Endothelial cell of umbilical vein (primary cell): ENCODE results near the gene SPHK2. TPM values are rescaled to one million over a fixed set of nuclear protein-coding genes. Genes with fewer than 3 reads are reported as not detected.

Source experiments
- BruUV-seq: library from RNA; stranded (reverse); fragments of 400-500 nt; replicated peaks from 2 replicates; lab custom pipeline; 2021; lab: Mats Ljungman, UMichigan
- CTCF ChIA-PET: fragments of 300-600, 350-600 bp; sonication (Branson Sonifier 250); formaldehyde crosslinking; loops from one replicate; lab custom pipeline; 2021; ENCODE audit warnings: antibody characterized with exemption, inconsistent platforms; lab: Charles Lee
- POLR2A ChIA-PET: fragments of 300-600, 350-600 bp; sonication (Branson Sonifier 250); formaldehyde crosslinking; loops from one replicate; lab custom pipeline; 2021; ENCODE audit warnings: antibody characterized with exemption, inconsistent platforms; lab: Charles Lee
- DNase-seq: peaks from one replicate; pipeline ENCODE4 v3.0.0-alpha.2; 2011; ENCODE audit warnings: low read depth, low spot score
- FAIRE-seq: peaks from 2 replicates; lab custom pipeline; 2011; peaks lifted over from hg19 to GRCh38; lab: Jason Lieb, UNC
- H2AFZ ChIP-seq: 2 replicates; pipeline ENCODE4 v1.6.0; 2012; ENCODE audit warnings: low read depth, low read length, control low read depth, inconsistent platforms
- H3K27ac ChIP-seq: 2 replicates; pipeline ENCODE4 v1.5.1; 2011; ENCODE audit warnings: low read depth, mild to moderate bottlenecking, control low read depth, low read length, moderate library complexity; ENCODE audit not compliant: insufficient read depth
- H3K27me3 ChIP-seq, 2 experiments: 2 replicates each; pipeline versions ENCODE4 v1.6.0 to v1.6.1; 2011; ENCODE audit warnings: low read length in 2 of 2, mixed read lengths in 1 of 2; ENCODE audit not compliant: control insufficient read depth in 2 of 2, insufficient read depth in 2 of 2
- H3K36me3 ChIP-seq, 2 experiments: 2 replicates in 1 of 2; 3 replicates in 1 of 2; pipeline ENCODE4 v1.5.1; 2011; ENCODE audit warnings: low read length in 2 of 2, mild to moderate bottlenecking in 1 of 2, moderate library complexity in 1 of 2; ENCODE audit not compliant: control insufficient read depth in 2 of 2, insufficient read depth in 2 of 2; ENCODE audit errors: extremely low read depth in 1 of 2
- H3K4me1 ChIP-seq: 3 replicates; pipeline ENCODE4 v1.5.1; 2011; ENCODE audit warnings: mild to moderate bottlenecking, low read length; ENCODE audit not compliant: control insufficient read depth, insufficient read depth; ENCODE audit errors: extremely low read depth
- H3K4me2 ChIP-seq: 2 replicates; pipeline ENCODE4 v1.6.1; 2011; ENCODE audit warnings: low read length, control low read depth, mixed read lengths; ENCODE audit not compliant: insufficient read depth
- H3K4me3 ChIP-seq, 3 experiments: fragments of 200-600 bp in 1 of 3; sonication (generic), shearing (Covaris generic) in 1 of 3; replicated peaks in 1 of 3; 2 replicates each; pipeline ENCODE4 v1.5.1; 2011 to 2016; ENCODE audit warnings: control low read depth in 3 of 3, low read length in 3 of 3, mild to moderate bottlenecking in 2 of 3, inconsistent platforms in 1 of 3, low read depth in 1 of 3, moderate library complexity in 1 of 3; ENCODE audit not compliant: insufficient read depth in 1 of 3
- H3K79me2 ChIP-seq: 2 replicates; pipeline ENCODE4 v1.6.0; 2012; ENCODE audit warnings: low read length, inconsistent platforms; ENCODE audit not compliant: control insufficient read depth, insufficient read depth
- H3K9ac ChIP-seq: replicated peaks from 2 replicates; pipeline ENCODE3; 2011; ENCODE audit warnings: low read length, control low read depth; ENCODE audit not compliant: insufficient read depth; ENCODE audit errors: extremely low read depth
- H3K9me1 ChIP-seq: replicated peaks from 3 replicates; pipeline ENCODE4 v1.6.0; 2011; ENCODE audit warnings: mild to moderate bottlenecking, low read length; ENCODE audit not compliant: control insufficient read depth, insufficient read depth; ENCODE audit errors: extremely low read depth
- H3K9me3 ChIP-seq: replicated peaks from 2 replicates; pipeline ENCODE4 v1.5.1; 2012; ENCODE audit warnings: low read length, inconsistent platforms; ENCODE audit not compliant: control insufficient read depth, insufficient read depth
- H4K20me1 ChIP-seq: replicated peaks from 2 replicates; pipeline ENCODE3; 2011; ENCODE audit warnings: mild to moderate bottlenecking, low read length; ENCODE audit not compliant: control insufficient read depth, insufficient read depth; ENCODE audit errors: extremely low read depth
- EZH2 ChIP-seq: IDR thresholded peaks from 2 replicates; pipeline ENCODE4 v1.6.1; 2012; ENCODE audit warnings: borderline replicate concordance, low read depth, mild to moderate bottlenecking, moderate library complexity, low read length, inconsistent platforms; ENCODE audit not compliant: severe bottlenecking
- FOS ChIP-seq: IDR thresholded peaks from 2 replicates; pipeline ENCODE4 v1.6.1; 2011; ENCODE audit warnings: mild to moderate bottlenecking, low read length, moderate library complexity, borderline replicate concordance; ENCODE audit not compliant: insufficient read depth
- GATA2 ChIP-seq: IDR thresholded peaks from 2 replicates; pipeline ENCODE4 v1.7.0; 2011; ENCODE audit warnings: low read depth, mild to moderate bottlenecking, moderate library complexity, mixed read lengths, low read length; ENCODE audit not compliant: insufficient read length, insufficient read depth
- JUN ChIP-seq: IDR thresholded peaks from 2 replicates; pipeline ENCODE4 v1.6.1; 2011; ENCODE audit warnings: borderline replicate concordance, low read depth; ENCODE audit not compliant: insufficient read length, insufficient read depth
- MYC ChIP-seq: IDR thresholded peaks from one replicate; pipeline ENCODE4 v1.6.1; 2011; ENCODE audit warnings: mild to moderate bottlenecking, low read depth, low read length
- POLR2A ChIP-seq: IDR thresholded peaks from 2 replicates; pipeline ENCODE4 v1.6.1; 2012; ENCODE audit warnings: low read depth, mild to moderate bottlenecking, control low read depth, low read length
- POLR2AphosphoS5 ChIP-seq: IDR thresholded peaks from 2 replicates; pipeline ENCODE4 v1.6.1; 2012; ENCODE audit warnings: low read depth, mild to moderate bottlenecking, control low read depth, low read length, moderate library complexity; ENCODE audit not compliant: insufficient read depth
- dilution Hi-C: fragments of 300-500 bp; cut with MboI; formaldehyde crosslinking; loops from one replicate; pipeline ENCODE4 v1.15.0; 2019; ENCODE audit warnings: low sequenced_read_pairs; ENCODE audit not compliant: extremely low pct_ligation_motif_present
- intact Hi-C: fragments of 100-400 bp; cut with micrococcal nuclease; formaldehyde crosslinking; loops from one replicate; pipeline ENCODE4 v1.10.0; 2022
- polyA plus RNA-seq, 4 experiments: library from polyadenylated mRNA; depleted of rRNA in 3 of 4; stranded (reverse) in 3 of 4; unstranded in 1 of 4; fragments of >200 nt; gene quantifications; 2 replicates each; pipeline versions ENCODE4 v1.2.1 to v1.2.3, GENCODE V29; 2011 to 2012; ENCODE audit warnings: missing spikeins in 1 of 4
- total RNA-seq: library from RNA; stranded (reverse); gene quantifications from 2 replicates; pipeline ENCODE4 v1.2.3, GENCODE V29; 2021
- TF ChIP-seq, protein P1 (sequence below): IDR thresholded peaks from 2 replicates; pipeline ENCODE4 v1.6.1; 2011; ENCODE audit not compliant: insufficient read depth, insufficient read length
- TF ChIP-seq, protein P2 (sequence below), 2 donors: IDR thresholded peaks; 1 replicate in 1 of 2; 2 replicates in 1 of 2; pipeline ENCODE4 v1.5.1; 2011; ENCODE audit warnings: low read length in 2 of 2, mild to moderate bottlenecking in 2 of 2, moderate library complexity in 2 of 2, control low read depth in 1 of 2, inconsistent platforms in 1 of 2, low read depth in 1 of 2; ENCODE audit not compliant: insufficient read depth in 1 of 2; ENCODE audit errors: extremely low read depth in 1 of 2

The SPHK2 gene
- total and polyA plus RNA-seq, 2 donors (not counting 3 experiments of a cell fraction or from before 2014, with no cell fraction given) = 20.2 to 31.1 TPM

DNA sequence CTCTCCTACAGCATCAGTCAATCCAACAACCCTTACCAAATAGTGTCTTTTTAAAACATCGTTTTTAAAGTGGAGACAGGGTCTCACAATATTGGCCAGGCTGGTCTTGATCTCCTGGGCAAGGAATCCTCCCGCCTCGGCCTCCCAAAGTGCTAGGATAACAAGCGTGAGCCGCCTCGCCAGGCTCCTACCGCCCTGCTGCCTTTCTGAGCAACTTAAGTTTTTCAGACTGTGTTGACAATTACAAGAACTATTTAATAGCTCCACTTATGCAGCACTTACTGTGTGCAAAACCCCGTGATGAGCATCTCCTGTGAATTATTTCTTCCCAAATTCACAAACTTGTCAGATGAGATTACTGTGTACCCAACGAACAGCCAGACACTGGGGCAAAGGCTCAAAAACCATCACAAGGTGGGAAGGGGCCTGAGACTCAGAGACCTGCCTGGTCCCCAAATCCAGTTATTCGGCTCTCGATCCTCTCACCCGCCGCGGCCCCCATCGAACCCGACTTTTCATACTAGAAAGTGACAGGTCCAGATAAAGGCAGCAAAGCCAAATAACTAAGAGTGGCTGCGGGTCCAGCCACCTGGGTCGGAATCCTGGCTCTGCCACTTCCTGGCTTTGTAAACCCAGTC, 909 bp upstream of the SPHK2 start:
- BruUV-seq = TSS peak; percentile 69
- Histone ChIP-seq H3K36me3 (peaks cover 19 to 24% of the 10 kb centered on the region in 2 experiments), H3K4me1 (peaks cover 26% of the 10 kb centered on the region), H3K9ac (peak overlapping the region; percentile 99), H3K9me3 (no peaks in the 10 kb centered on the region), H3K9me1 (no peaks in the 10 kb centered on the region), H4K20me1 (no peaks in the 10 kb centered on the region), H3K79me2 (peaks cover 38% of the 10 kb centered on the region), H3K4me3 (peak overlapping the region; percentile 85 to 99 (median 96)), H3K27ac (peak overlapping the region; percentile 86), H2AFZ (no peak overlapping the region), H3K27me3 (no peaks in the 10 kb centered on the region), H3K4me2 (peak overlapping the region; percentile 99)
- intact Hi-C loops = no loop called here
- no peak for DNase-seq
- ChIA-PET POLR2A (interaction anchor here (0.8 to 1.6 kb wide), 5 partner anchors 10 to 45 kb away, joined by 3 to 15 read pairs (median 4); no protein-coding TSS in a partner anchor), CTCF (interaction anchor here (0.7 to 2.0 kb wide), 4 partner anchors 10 to 224 kb away, joined by 4 to 12 read pairs (median 5); partner anchors contain the start of gene CA11)
- no peak for TF ChIP-seq MYC
- no peak for TF ChIP-seq EZH2
- TF ChIP-seq, protein P1, sequence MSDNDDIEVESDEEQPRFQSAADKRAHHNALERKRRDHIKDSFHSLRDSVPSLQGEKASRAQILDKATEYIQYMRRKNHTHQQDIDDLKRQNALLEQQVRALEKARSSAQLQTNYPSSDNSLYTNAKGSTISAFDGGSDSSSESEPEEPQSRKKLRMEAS = no peak
- TF ChIP-seq POLR2A = no peak
- TF ChIP-seq FOS = no peak
- TF ChIP-seq GATA2 = no peak
- TF ChIP-seq, protein P2, sequence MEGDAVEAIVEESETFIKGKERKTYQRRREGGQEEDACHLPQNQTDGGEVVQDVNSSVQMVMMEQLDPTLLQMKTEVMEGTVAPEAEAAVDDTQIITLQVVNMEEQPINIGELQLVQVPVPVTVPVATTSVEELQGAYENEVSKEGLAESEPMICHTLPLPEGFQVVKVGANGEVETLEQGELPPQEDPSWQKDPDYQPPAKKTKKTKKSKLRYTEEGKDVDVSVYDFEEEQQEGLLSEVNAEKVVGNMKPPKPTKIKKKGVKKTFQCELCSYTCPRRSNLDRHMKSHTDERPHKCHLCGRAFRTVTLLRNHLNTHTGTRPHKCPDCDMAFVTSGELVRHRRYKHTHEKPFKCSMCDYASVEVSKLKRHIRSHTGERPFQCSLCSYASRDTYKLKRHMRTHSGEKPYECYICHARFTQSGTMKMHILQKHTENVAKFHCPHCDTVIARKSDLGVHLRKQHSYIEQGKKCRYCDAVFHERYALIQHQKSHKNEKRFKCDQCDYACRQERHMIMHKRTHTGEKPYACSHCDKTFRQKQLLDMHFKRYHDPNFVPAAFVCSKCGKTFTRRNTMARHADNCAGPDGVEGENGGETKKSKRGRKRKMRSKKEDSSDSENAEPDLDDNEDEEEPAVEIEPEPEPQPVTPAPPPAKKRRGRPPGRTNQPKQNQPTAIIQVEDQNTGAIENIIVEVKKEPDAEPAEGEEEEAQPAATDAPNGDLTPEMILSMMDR (IDR thresholded peaks at IDR 0.05; ENCODE audit: extremely low read depth in 1 of 2, insufficient read depth in 1 of 2, low read depth in 1 of 2, low read length in 2 of 2) = no peak
- TF ChIP-seq JUN = no peak
- TF ChIP-seq POLR2AphosphoS5 = no peak
- dilution Hi-C loops = no loop called here
- peak; percentile 66 for FAIRE-seq
